ENCODE data around the gene SMAD5. TPM values are rescaled to one million over a fixed set of nuclear protein-coding genes. Genes with fewer than 3 reads are reported as not detected.

The SMAD5 gene
- total and polyA plus RNA-seq, 4 donors: 11.3 to 85.8 (median 48.6) TPM

- DNase-seq (no peak), ATAC-seq (ENCODE audit: low FRiP score) (no peak)
- Histone ChIP-seq H3K4me1 (ENCODE audit: control insufficient read depth in 1 of 2, insufficient read depth in 2 of 2, low read length in 2 of 2) (no peaks in the 10 kb centered on the region), H3K27me3 (ENCODE audit: control insufficient read depth in 1 of 2, insufficient read depth in 2 of 2, low read length in 1 of 2) (no peaks in the 10 kb centered on the region), H3K9me3 (ENCODE audit: control insufficient read depth, low read length) (no peaks in the 10 kb centered on the region), H3K36me3 (ENCODE audit: control insufficient read depth in 1 of 2, insufficient read depth in 2 of 2, low read length in 1 of 2) (no peaks in the 10 kb centered on the region), H3K4me3 (ENCODE audit: low read length in 2 of 2) (no peak overlapping the region), H3K27ac (ENCODE audit: low read depth in 1 of 2, low read length in 2 of 2) (no peak overlapping the region)
- WGBS, 2 donors: 88 to 92% methylated on average over 8 of the region's 8 CpGs
- intact Hi-C loops (cut with DNase I): no loop called here
Measured at GRCh38 chr5:136094913-136095641, 37.6 kb upstream of the SMAD5 start.

DNA sequence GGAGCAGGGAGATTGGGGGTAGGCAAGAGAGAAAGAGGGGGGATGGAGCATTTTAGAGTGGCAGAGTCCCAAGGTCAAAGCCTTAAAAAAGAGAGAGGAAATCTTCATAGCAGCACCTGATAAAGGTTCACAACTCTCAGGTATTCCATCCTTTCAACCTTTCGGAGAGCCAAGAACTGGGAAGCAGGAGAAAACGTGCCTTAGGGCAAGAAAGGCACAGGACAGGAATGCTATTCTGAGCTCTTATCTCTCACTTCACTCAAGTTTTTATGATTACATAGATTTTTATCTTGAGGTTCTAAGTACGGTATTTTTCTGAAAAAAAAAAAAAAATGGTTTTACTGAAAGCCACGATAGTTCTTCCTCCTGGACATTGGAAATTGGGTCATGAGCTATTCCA lies 34.5 kb upstream of the SMAD5 start:
- WGBS, 2 donors: 35 to 38% methylated on average over 4 of the region's 4 CpGs
- intact Hi-C loops (cut with DNase I): no loop called here
- H3K36me3 ChIP-seq (ENCODE audit: control insufficient read depth in 1 of 2, insufficient read depth in 2 of 2, low read length in 1 of 2): no peaks in the 10 kb centered on the region
- H3K9me3 ChIP-seq (ENCODE audit: control insufficient read depth, low read length): no peaks in the 10 kb centered on the region
- no peaks in the 10 kb centered on the region for H3K27me3 ChIP-seq (ENCODE audit: control insufficient read depth in 1 of 2, insufficient read depth in 2 of 2, low read length in 1 of 2)
- no peak for DNase-seq
- H3K4me3 ChIP-seq (ENCODE audit: low read length in 2 of 2): no peak overlapping the region
- ATAC-seq (ENCODE audit: low FRiP score): no peak
- H3K4me1 ChIP-seq (ENCODE audit: control insufficient read depth in 1 of 2, insufficient read depth in 2 of 2, low read length in 2 of 2): no peaks in the 10 kb centered on the region
- no peak overlapping the region for H3K27ac ChIP-seq (ENCODE audit: low read depth in 1 of 2, low read length in 2 of 2)

DNA sequence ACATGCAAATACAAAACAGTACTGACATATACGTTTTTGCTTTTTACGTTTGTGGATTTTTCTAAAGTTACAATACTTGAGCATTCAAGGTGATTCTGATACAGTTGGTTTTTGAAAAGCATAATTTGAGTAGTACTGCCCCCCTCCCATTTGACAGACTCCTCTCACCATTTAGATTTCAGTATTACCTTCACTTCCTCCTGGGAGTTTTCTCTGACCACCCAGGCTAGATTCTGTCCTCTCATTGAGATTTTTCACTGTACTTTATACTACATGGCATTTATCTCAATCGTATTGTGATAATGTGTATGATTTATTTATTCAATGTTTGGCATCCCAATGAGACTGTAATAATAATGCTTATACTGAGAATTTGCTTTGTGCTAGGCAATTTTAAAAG lies 32.8 kb upstream of the SMAD5 start:
- no peaks in the 10 kb centered on the region for H3K27me3 ChIP-seq (ENCODE audit: control insufficient read depth in 1 of 2, insufficient read depth in 2 of 2, low read length in 1 of 2)
- no peak overlapping the region for H3K27ac ChIP-seq (ENCODE audit: low read depth in 1 of 2, low read length in 2 of 2)
- no peak for DNase-seq
- no peaks in the 10 kb centered on the region for H3K9me3 ChIP-seq (ENCODE audit: control insufficient read depth, low read length)
- H3K4me1 ChIP-seq (ENCODE audit: control insufficient read depth in 1 of 2, insufficient read depth in 2 of 2, low read length in 2 of 2): no peaks in the 10 kb centered on the region
- ATAC-seq (ENCODE audit: low FRiP score): no peak
- no peaks in the 10 kb centered on the region for H3K36me3 ChIP-seq (ENCODE audit: control insufficient read depth in 1 of 2, insufficient read depth in 2 of 2, low read length in 1 of 2)
- H3K4me3 ChIP-seq (ENCODE audit: low read length in 2 of 2): no peak overlapping the region
- intact Hi-C loops (cut with DNase I): no loop called here
- 80 to 86% methylated on average over 3 of the region's 3 CpGs for WGBS, 2 donors

GRCh38 chr5:136101884-136102283 lies 30.8 kb upstream of the SMAD5 start:
- Histone ChIP-seq H3K4me3 (ENCODE audit: low read length in 2 of 2) (no peak overlapping the region), H3K27me3 (ENCODE audit: control insufficient read depth in 1 of 2, insufficient read depth in 2 of 2, low read length in 1 of 2) (no peaks in the 10 kb centered on the region), H3K36me3 (ENCODE audit: control insufficient read depth in 1 of 2, insufficient read depth in 2 of 2, low read length in 1 of 2) (no peaks in the 10 kb centered on the region), H3K4me1 (ENCODE audit: control insufficient read depth in 1 of 2, insufficient read depth in 2 of 2, low read length in 2 of 2) (no peaks in the 10 kb centered on the region), H3K9me3 (ENCODE audit: control insufficient read depth, low read length) (no peaks in the 10 kb centered on the region), H3K27ac (ENCODE audit: low read depth in 1 of 2, low read length in 2 of 2) (no peak overlapping the region)
- ATAC-seq (ENCODE audit: low FRiP score): no peak
- no peak for DNase-seq
- intact Hi-C loops (cut with DNase I): no loop called here
- WGBS, 2 donors: 97 to 98% methylated on average over 1 of the region's 1 CpG

DNA sequence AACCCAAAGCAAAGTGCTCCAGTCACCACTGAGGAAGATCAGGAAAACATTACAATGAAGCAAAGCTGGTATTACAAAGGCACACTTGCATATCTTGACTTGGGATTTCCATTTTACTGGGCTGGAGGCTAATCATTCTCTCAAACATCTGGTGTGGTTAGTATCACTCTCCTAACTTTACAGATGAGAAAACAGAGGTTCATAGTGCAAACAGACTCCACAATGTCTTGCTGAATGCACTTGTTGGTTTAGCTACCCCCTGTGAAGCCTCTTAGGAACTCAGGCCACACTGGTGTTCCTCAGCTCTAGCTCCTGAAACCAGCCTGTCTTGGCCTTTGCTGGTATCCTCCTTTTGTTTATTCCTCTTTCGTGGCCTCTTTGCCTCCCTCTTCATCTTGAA lies 29.5 kb upstream of the SMAD5 start:
- no peak for DNase-seq
- WGBS, 2 donors: 90 to 97% methylated on average over 1 of the region's 1 CpG
- Histone ChIP-seq H3K36me3 (ENCODE audit: control insufficient read depth in 1 of 2, insufficient read depth in 2 of 2, low read length in 1 of 2) (no peaks in the 10 kb centered on the region), H3K4me1 (ENCODE audit: control insufficient read depth in 1 of 2, insufficient read depth in 2 of 2, low read length in 2 of 2) (no peaks in the 10 kb centered on the region), H3K4me3 (ENCODE audit: low read length in 2 of 2) (no peak overlapping the region), H3K9me3 (ENCODE audit: control insufficient read depth, low read length) (no peaks in the 10 kb centered on the region), H3K27me3 (ENCODE audit: control insufficient read depth in 1 of 2, insufficient read depth in 2 of 2, low read length in 1 of 2) (no peaks in the 10 kb centered on the region), H3K27ac (ENCODE audit: low read depth in 1 of 2, low read length in 2 of 2) (no peak overlapping the region)
- intact Hi-C loops (cut with DNase I): no loop called here
- ATAC-seq (ENCODE audit: low FRiP score): no peak

DNA sequence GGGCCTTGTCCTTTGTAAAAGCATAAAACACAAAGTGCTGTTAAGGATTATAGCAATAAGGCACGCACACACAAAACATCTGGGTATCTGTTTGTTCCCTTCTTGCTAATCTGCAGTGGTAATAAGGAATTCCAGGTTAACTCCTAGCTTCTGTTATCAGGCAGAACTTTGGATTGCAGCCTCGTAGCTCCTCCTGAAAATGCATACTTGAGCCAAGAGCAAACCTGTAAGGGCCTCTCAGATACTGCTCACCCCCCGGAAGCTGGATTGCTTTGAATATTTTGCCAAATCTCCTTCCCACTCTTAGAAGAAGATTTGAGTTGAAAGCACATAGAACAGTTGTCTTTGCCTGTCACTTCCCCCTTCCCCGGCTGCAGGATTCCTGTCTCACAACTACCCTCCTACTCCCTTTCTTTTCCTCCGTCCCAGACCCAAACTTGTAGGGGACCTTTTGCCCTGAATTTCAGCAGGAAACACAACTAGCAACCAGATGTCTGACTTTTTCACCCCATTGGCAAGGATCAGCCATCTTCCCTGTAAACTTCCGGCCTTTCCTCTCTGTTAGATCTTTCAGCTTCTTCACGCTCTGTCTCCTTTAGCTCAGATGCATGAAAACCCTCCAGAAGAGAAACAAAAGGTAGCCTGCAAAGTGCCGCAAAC lies 28.2 kb upstream of the SMAD5 start:
- H3K27ac ChIP-seq (ENCODE audit: low read depth in 1 of 2, low read length in 2 of 2): no peak overlapping the region
- 88 to 98% methylated on average over 8 of the region's 8 CpGs for WGBS, 2 donors
- no peak for ATAC-seq (ENCODE audit: low FRiP score)
- intact Hi-C loops (cut with DNase I): no loop called here
- no peak overlapping the region for H3K4me3 ChIP-seq (ENCODE audit: low read length in 2 of 2)
- no peak for DNase-seq
- no peaks in the 10 kb centered on the region for H3K27me3 ChIP-seq (ENCODE audit: control insufficient read depth in 1 of 2, insufficient read depth in 2 of 2, low read length in 1 of 2)
- H3K4me1 ChIP-seq (ENCODE audit: control insufficient read depth in 1 of 2, insufficient read depth in 2 of 2, low read length in 2 of 2): peaks cover 0 to 3% of the 10 kb centered on the region in 2 donors
- H3K36me3 ChIP-seq (ENCODE audit: control insufficient read depth in 1 of 2, insufficient read depth in 2 of 2, low read length in 1 of 2): no peaks in the 10 kb centered on the region
- H3K9me3 ChIP-seq (ENCODE audit: control insufficient read depth, low read length): no peaks in the 10 kb centered on the region

DNA sequence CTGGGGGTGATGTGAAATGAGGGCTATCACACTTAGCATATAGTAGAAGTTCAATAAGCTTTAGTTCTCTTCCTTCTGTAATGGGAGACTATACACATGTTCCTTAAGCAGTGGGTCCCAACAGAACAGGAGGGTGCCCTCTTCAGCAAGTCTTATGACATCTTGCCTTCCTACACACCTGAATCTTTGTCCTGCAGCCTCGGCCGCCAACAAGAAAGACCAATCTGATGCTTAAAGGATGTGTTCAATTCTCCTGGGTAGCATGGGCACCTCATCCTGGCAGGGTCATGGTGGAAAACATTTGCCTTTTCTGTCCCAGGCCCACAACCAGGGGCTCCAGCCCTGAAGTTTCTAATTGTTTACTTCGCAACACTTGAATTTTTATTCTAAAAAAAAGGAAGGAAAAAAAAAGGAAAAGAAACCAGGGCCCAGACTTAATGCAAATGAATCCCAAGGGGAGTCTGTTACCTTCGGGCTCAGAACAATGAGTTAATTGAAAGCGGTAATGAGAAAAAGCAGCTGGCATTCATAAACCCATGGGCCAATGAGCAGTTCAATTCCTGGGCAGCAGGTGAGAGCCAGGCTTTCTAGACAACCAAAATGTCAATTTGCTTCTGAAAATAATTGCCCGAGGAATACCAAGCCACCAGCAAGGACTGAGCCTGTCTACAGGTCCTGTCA lies 26.2 kb upstream of the SMAD5 start:
- intact Hi-C loops (cut with DNase I): no loop called here
- H3K4me3 ChIP-seq (ENCODE audit: low read length in 2 of 2): no peak overlapping the region
- peaks cover 0 to 3% of the 10 kb centered on the region in 2 donors for H3K4me1 ChIP-seq (ENCODE audit: control insufficient read depth in 1 of 2, insufficient read depth in 2 of 2, low read length in 2 of 2)
- WGBS, 2 donors: 96 to 98% methylated on average over 6 of the region's 6 CpGs
- H3K36me3 ChIP-seq (ENCODE audit: control insufficient read depth in 1 of 2, insufficient read depth in 2 of 2, low read length in 1 of 2): no peaks in the 10 kb centered on the region
- H3K27ac ChIP-seq (ENCODE audit: low read depth in 1 of 2, low read length in 2 of 2): no peak overlapping the region
- H3K9me3 ChIP-seq (ENCODE audit: control insufficient read depth, low read length): no peaks in the 10 kb centered on the region
- no peak for ATAC-seq (ENCODE audit: low FRiP score)
- no peak for DNase-seq
- no peaks in the 10 kb centered on the region for H3K27me3 ChIP-seq (ENCODE audit: control insufficient read depth in 1 of 2, insufficient read depth in 2 of 2, low read length in 1 of 2)

DNA sequence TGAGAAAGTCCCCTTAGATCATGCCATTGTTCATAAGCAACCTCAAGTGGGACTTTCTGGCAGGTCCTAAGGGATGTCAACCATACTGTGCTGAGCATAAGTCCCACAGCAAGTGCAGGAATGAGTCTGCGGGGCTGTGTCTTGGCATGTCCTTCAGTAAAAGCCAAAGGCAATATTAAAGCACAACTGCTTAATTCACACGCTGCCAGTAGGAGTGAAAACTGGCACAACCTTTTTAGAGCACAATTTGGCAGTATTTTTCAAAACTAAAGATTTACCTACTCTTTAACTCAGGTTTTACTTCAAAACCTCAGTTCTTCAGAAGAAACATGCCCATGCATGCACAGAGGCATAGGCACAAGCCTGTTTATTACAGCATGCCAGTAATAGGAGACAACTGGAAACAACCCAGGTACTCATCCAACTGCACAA lies 24.4 kb upstream of the SMAD5 start:
- no peak for DNase-seq
- intact Hi-C loops (cut with DNase I): no loop called here
- 8 to 12% methylated on average over 2 of the region's 2 CpGs for WGBS, 2 donors
- Histone ChIP-seq H3K27ac (ENCODE audit: low read depth in 1 of 2, low read length in 2 of 2) (no peak overlapping the region), H3K36me3 (ENCODE audit: control insufficient read depth in 1 of 2, insufficient read depth in 2 of 2, low read length in 1 of 2) (no peaks in the 10 kb centered on the region), H3K27me3 (ENCODE audit: control insufficient read depth in 1 of 2, insufficient read depth in 2 of 2, low read length in 1 of 2) (no peaks in the 10 kb centered on the region), H3K9me3 (ENCODE audit: control insufficient read depth, low read length) (no peaks in the 10 kb centered on the region), H3K4me1 (ENCODE audit: control insufficient read depth in 1 of 2, insufficient read depth in 2 of 2, low read length in 2 of 2) (peaks cover 0 to 3% of the 10 kb centered on the region in 2 donors), H3K4me3 (ENCODE audit: low read length in 2 of 2) (no peak overlapping the region)
- ATAC-seq (ENCODE audit: low FRiP score): no peak

Data from aorta (tissue), 5 donors.